Measurements from ENCODE around the gene CDH23. TPM values are rescaled to one million over a fixed set of nuclear protein-coding genes. Genes with fewer than 3 reads are reported as not detected.

The CDH23 gene
- polyA plus RNA-seq, 1 donor (not counting 4 experiments of a cell fraction or from before 2014, with no cell fraction given), result 0.01 TPM

GRCh38 chr10:71777213-71777985, 380.7 kb downstream of the CDH23 start:
- Histone ChIP-seq H4K20me1 (ENCODE audit: control insufficient read depth, extremely low read depth, insufficient read depth, low read length) (no peaks in the 10 kb centered on the region), H3K36me3 (ENCODE audit: control insufficient read depth in 2 of 2, extremely low read depth in 1 of 2, insufficient read depth in 2 of 2, low read length in 2 of 2) (no peaks in the 10 kb centered on the region), H2AFZ (ENCODE audit: control insufficient read depth, low read length) (no peak overlapping the region), H3K27ac (ENCODE audit: control insufficient read depth, insufficient read depth, low read length) (no peak overlapping the region), H3K27me3 (ENCODE audit: control insufficient read depth, extremely low read depth, insufficient read depth, low read length) (peaks cover 7% of the 10 kb centered on the region), H3K4me3 (ENCODE audit: control insufficient read depth in 2 of 3, extremely low read depth in 1 of 3, insufficient read depth in 2 of 3, low read depth in 1 of 3, low read length in 3 of 3) (no peak overlapping the region), H3K9me1 (ENCODE audit: control insufficient read depth, extremely low read depth, insufficient read depth, low read length) (no peaks in the 10 kb centered on the region), H3K79me2 (ENCODE audit: control insufficient read depth, insufficient read depth, low read length) (peaks cover 3% of the 10 kb centered on the region), H3K4me2 (ENCODE audit: control insufficient read depth, extremely low read depth, insufficient read depth, low read depth, low read length) (no peak overlapping the region), H3K9ac (ENCODE audit: control insufficient read depth, extremely low read depth, insufficient read depth, low read length) (no peak overlapping the region), H3K4me1 (ENCODE audit: control insufficient read depth, extremely low read depth, insufficient read depth, low read length) (peaks cover 15% of the 10 kb centered on the region), H3K9me3 (ENCODE audit: control insufficient read depth, low read depth, low read length) (no peaks in the 10 kb centered on the region)
- dilution Hi-C loops (cut with MboI; ENCODE audit: extremely low pct_ligation_motif_present, low sequenced_read_pairs), result no loop called here
- no peak for DNase-seq (ENCODE audit: low read depth, low spot score)
- TF ChIP-seq, protein P1, sequence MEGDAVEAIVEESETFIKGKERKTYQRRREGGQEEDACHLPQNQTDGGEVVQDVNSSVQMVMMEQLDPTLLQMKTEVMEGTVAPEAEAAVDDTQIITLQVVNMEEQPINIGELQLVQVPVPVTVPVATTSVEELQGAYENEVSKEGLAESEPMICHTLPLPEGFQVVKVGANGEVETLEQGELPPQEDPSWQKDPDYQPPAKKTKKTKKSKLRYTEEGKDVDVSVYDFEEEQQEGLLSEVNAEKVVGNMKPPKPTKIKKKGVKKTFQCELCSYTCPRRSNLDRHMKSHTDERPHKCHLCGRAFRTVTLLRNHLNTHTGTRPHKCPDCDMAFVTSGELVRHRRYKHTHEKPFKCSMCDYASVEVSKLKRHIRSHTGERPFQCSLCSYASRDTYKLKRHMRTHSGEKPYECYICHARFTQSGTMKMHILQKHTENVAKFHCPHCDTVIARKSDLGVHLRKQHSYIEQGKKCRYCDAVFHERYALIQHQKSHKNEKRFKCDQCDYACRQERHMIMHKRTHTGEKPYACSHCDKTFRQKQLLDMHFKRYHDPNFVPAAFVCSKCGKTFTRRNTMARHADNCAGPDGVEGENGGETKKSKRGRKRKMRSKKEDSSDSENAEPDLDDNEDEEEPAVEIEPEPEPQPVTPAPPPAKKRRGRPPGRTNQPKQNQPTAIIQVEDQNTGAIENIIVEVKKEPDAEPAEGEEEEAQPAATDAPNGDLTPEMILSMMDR (optimal IDR thresholded peaks at IDR 0.05 in 1 of 3, IDR thresholded peaks at IDR 0.05 in 1 of 3, conservative IDR thresholded peaks at IDR 0.05 in 1 of 3; ENCODE audit: extremely low read depth in 1 of 3, insufficient read depth in 2 of 3, low read length in 3 of 3), result no peak
- no peak for TF ChIP-seq EZH2 (IDR thresholded peaks at IDR 0.05; ENCODE audit: low read length)
- FAIRE-seq, result no peak

GRCh38 chr10:71778071-71778825, 381.5 kb downstream of the CDH23 start:
- no peaks in the 10 kb centered on the region for H3K9me1 ChIP-seq (ENCODE audit: control insufficient read depth, extremely low read depth, insufficient read depth, low read length)
- no peaks in the 10 kb centered on the region for H3K9me3 ChIP-seq (ENCODE audit: control insufficient read depth, low read depth, low read length)
- FAIRE-seq, result no peak
- no peak overlapping the region for H3K27ac ChIP-seq (ENCODE audit: control insufficient read depth, insufficient read depth, low read length)
- no peak overlapping the region for H3K4me3 ChIP-seq (ENCODE audit: control insufficient read depth in 2 of 3, extremely low read depth in 1 of 3, insufficient read depth in 2 of 3, low read depth in 1 of 3, low read length in 3 of 3)
- no peak for DNase-seq (ENCODE audit: low read depth, low spot score)
- TF ChIP-seq, protein P1 (optimal IDR thresholded peaks at IDR 0.05 in 1 of 3, IDR thresholded peaks at IDR 0.05 in 1 of 3, conservative IDR thresholded peaks at IDR 0.05 in 1 of 3; ENCODE audit: extremely low read depth in 1 of 3, insufficient read depth in 2 of 3, low read length in 3 of 3), result no peak
- no peak for TF ChIP-seq EZH2 (IDR thresholded peaks at IDR 0.05; ENCODE audit: low read length)
- H3K36me3 ChIP-seq (ENCODE audit: control insufficient read depth in 2 of 2, extremely low read depth in 1 of 2, insufficient read depth in 2 of 2, low read length in 2 of 2), result no peaks in the 10 kb centered on the region
- H3K9ac ChIP-seq (ENCODE audit: control insufficient read depth, extremely low read depth, insufficient read depth, low read length), result no peak overlapping the region
- dilution Hi-C loops (cut with MboI; ENCODE audit: extremely low pct_ligation_motif_present, low sequenced_read_pairs), result no loop called here
- H3K27me3 ChIP-seq (ENCODE audit: control insufficient read depth, extremely low read depth, insufficient read depth, low read length), result peaks cover 7% of the 10 kb centered on the region
- no peaks in the 10 kb centered on the region for H4K20me1 ChIP-seq (ENCODE audit: control insufficient read depth, extremely low read depth, insufficient read depth, low read length)
- no peaks in the 10 kb centered on the region for H3K79me2 ChIP-seq (ENCODE audit: control insufficient read depth, insufficient read depth, low read length)
- H3K4me2 ChIP-seq (ENCODE audit: control insufficient read depth, extremely low read depth, insufficient read depth, low read depth, low read length), result no peak overlapping the region
- peaks cover 8% of the 10 kb centered on the region for H3K4me1 ChIP-seq (ENCODE audit: control insufficient read depth, extremely low read depth, insufficient read depth, low read length)
- H2AFZ ChIP-seq (ENCODE audit: control insufficient read depth, low read length), result no peak overlapping the region
